ENCODE data around the gene PUS1.

PUS1 gene

DNA sequence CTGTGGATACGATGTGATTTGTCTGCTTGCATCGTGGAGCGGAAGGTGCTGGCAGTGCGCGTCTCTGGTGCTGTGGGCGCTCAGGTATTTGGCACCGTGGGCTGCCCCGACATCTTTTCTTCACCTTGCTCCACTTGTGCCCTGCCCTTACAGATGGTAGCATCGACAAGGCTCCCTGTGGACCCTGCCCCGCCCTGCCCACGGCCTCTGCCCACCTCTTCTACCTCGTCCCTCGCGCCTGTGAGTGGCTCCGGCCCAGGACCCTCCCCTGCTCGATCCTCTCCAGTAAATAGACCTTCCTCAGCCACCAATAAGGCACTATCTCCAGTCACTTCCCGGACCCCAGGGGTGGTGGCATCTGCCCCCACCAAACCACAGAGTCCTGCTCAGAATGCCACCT, 57.3 kb downstream of the PUS1 start:
- Histone ChIP-seq H4K20me1 (ENCODE audit: insufficient read depth, low read length) (no peaks in the 10 kb centered on the region), H3K4me2 (ENCODE audit: low read length) (no peak overlapping the region), H3K9me3 (ENCODE audit: low read length) (no peaks in the 10 kb centered on the region), H3K79me2 (ENCODE audit: insufficient read depth, low read length) (no peaks in the 10 kb centered on the region), H2AFZ (ENCODE audit: low read length) (no peak overlapping the region), H3K4me3 (ENCODE audit: low read depth, low read length, poor library complexity, severe bottlenecking) (no peak overlapping the region), H3K36me3 (ENCODE audit: insufficient read depth, low read length) (peaks cover 84% of the 10 kb centered on the region), H3K9me2 (ENCODE audit: low read depth, low read length) (no peaks in the 10 kb centered on the region), H3K9ac (ENCODE audit: low read length) (no peak overlapping the region), H3K27ac (ENCODE audit: low read depth, low read length, poor library complexity, severe bottlenecking) (no peak overlapping the region), H3K4me1 (ENCODE audit: insufficient read depth, low read length, severe bottlenecking) (no peaks in the 10 kb centered on the region), H3K27me3 (ENCODE audit: insufficient read depth, low read length) (no peaks in the 10 kb centered on the region), H3F3A (ENCODE audit: insufficient read depth, low read length) (no peaks in the 10 kb centered on the region)
- TF ChIP-seq EZH2 (IDR thresholded peaks at IDR 0.05; ENCODE audit: borderline replicate concordance, low read length) = no peak
- TF ChIP-seq, protein P1, sequence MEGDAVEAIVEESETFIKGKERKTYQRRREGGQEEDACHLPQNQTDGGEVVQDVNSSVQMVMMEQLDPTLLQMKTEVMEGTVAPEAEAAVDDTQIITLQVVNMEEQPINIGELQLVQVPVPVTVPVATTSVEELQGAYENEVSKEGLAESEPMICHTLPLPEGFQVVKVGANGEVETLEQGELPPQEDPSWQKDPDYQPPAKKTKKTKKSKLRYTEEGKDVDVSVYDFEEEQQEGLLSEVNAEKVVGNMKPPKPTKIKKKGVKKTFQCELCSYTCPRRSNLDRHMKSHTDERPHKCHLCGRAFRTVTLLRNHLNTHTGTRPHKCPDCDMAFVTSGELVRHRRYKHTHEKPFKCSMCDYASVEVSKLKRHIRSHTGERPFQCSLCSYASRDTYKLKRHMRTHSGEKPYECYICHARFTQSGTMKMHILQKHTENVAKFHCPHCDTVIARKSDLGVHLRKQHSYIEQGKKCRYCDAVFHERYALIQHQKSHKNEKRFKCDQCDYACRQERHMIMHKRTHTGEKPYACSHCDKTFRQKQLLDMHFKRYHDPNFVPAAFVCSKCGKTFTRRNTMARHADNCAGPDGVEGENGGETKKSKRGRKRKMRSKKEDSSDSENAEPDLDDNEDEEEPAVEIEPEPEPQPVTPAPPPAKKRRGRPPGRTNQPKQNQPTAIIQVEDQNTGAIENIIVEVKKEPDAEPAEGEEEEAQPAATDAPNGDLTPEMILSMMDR (IDR thresholded peaks at IDR 0.05; ENCODE audit: low read length) = no peak

GRCh38 chr12:131986910-131987309, 57.8 kb downstream of the PUS1 start:
- H3K36me3 ChIP-seq (ENCODE audit: insufficient read depth, low read length) = peaks cover 83% of the 10 kb centered on the region
- H3K27me3 ChIP-seq (ENCODE audit: insufficient read depth, low read length) = no peaks in the 10 kb centered on the region
- TF ChIP-seq, protein P1 (IDR thresholded peaks at IDR 0.05; ENCODE audit: low read length) = no peak
- no peak for TF ChIP-seq EZH2 (IDR thresholded peaks at IDR 0.05; ENCODE audit: borderline replicate concordance, low read length)
- H3K79me2 ChIP-seq (ENCODE audit: insufficient read depth, low read length) = no peaks in the 10 kb centered on the region
- no peaks in the 10 kb centered on the region for H3K9me3 ChIP-seq (ENCODE audit: low read length)
- no peak overlapping the region for H2AFZ ChIP-seq (ENCODE audit: low read length)
- no peak overlapping the region for H3K9ac ChIP-seq (ENCODE audit: low read length)
- H4K20me1 ChIP-seq (ENCODE audit: insufficient read depth, low read length) = no peaks in the 10 kb centered on the region
- H3K4me2 ChIP-seq (ENCODE audit: low read length) = no peak overlapping the region
- no peaks in the 10 kb centered on the region for H3K9me2 ChIP-seq (ENCODE audit: low read depth, low read length)
- no peak overlapping the region for H3K4me3 ChIP-seq (ENCODE audit: low read depth, low read length, poor library complexity, severe bottlenecking)
- H3F3A ChIP-seq (ENCODE audit: insufficient read depth, low read length) = no peaks in the 10 kb centered on the region
- no peaks in the 10 kb centered on the region for H3K4me1 ChIP-seq (ENCODE audit: insufficient read depth, low read length, severe bottlenecking)
- no peak overlapping the region for H3K27ac ChIP-seq (ENCODE audit: low read depth, low read length, poor library complexity, severe bottlenecking)

- TF ChIP-seq, protein P1 (IDR thresholded peaks at IDR 0.05; ENCODE audit: low read length) = no peak
- no peak for TF ChIP-seq EZH2 (IDR thresholded peaks at IDR 0.05; ENCODE audit: borderline replicate concordance, low read length)
- H3K4me2 ChIP-seq (ENCODE audit: low read length) = no peak overlapping the region
- H3K4me3 ChIP-seq (ENCODE audit: low read depth, low read length, poor library complexity, severe bottlenecking) = no peak overlapping the region
- no peaks in the 10 kb centered on the region for H3K27me3 ChIP-seq (ENCODE audit: insufficient read depth, low read length)
- no peaks in the 10 kb centered on the region for H3F3A ChIP-seq (ENCODE audit: insufficient read depth, low read length)
- no peaks in the 10 kb centered on the region for H3K9me3 ChIP-seq (ENCODE audit: low read length)
- H3K4me1 ChIP-seq (ENCODE audit: insufficient read depth, low read length, severe bottlenecking) = no peaks in the 10 kb centered on the region
- no peak overlapping the region for H3K9ac ChIP-seq (ENCODE audit: low read length)
- H3K36me3 ChIP-seq (ENCODE audit: insufficient read depth, low read length) = peaks cover 83% of the 10 kb centered on the region
- H3K27ac ChIP-seq (ENCODE audit: low read depth, low read length, poor library complexity, severe bottlenecking) = no peak overlapping the region
- H3K79me2 ChIP-seq (ENCODE audit: insufficient read depth, low read length) = no peaks in the 10 kb centered on the region
- H2AFZ ChIP-seq (ENCODE audit: low read length) = no peak overlapping the region
- no peaks in the 10 kb centered on the region for H3K9me2 ChIP-seq (ENCODE audit: low read depth, low read length)
- no peaks in the 10 kb centered on the region for H4K20me1 ChIP-seq (ENCODE audit: insufficient read depth, low read length)
These were observed 58.5 kb downstream of the PUS1 start for GRCh38 chr12:131987552-131987951.

Data from OCI-LY1 (cell line).